Measurements from ENCODE around the gene LRWD1.

DNA sequence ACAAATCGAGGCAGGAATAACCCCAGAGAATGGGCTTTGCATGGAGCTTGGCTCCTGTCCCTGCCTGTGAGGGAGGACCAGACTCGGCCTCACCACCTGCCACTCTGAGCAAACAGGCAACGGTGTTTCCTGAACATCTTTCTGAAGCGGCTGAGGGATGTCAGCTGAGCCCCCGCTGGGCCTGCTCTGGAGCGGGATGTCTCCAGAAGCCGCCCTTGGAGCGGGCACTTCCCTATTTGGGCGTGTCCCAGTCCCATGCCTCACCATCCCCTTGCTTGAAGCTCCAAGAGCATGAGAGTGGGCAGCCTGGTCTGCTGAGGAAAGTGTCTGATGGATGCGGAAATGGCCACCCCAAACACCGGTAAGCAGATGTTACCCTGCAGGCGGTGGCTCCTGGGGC is 10.3 kb upstream of the LRWD1 start:
- TF ChIP-seq, protein P1, sequence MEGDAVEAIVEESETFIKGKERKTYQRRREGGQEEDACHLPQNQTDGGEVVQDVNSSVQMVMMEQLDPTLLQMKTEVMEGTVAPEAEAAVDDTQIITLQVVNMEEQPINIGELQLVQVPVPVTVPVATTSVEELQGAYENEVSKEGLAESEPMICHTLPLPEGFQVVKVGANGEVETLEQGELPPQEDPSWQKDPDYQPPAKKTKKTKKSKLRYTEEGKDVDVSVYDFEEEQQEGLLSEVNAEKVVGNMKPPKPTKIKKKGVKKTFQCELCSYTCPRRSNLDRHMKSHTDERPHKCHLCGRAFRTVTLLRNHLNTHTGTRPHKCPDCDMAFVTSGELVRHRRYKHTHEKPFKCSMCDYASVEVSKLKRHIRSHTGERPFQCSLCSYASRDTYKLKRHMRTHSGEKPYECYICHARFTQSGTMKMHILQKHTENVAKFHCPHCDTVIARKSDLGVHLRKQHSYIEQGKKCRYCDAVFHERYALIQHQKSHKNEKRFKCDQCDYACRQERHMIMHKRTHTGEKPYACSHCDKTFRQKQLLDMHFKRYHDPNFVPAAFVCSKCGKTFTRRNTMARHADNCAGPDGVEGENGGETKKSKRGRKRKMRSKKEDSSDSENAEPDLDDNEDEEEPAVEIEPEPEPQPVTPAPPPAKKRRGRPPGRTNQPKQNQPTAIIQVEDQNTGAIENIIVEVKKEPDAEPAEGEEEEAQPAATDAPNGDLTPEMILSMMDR (IDR thresholded peaks at IDR 0.05) = no peak
- TF ChIP-seq POLR2A (IDR thresholded peaks at IDR 0.05) = no peak

Data from heart left ventricle (tissue), 13 donors.